Cerebellar nuclear complex (tissue), 1 donor: ENCODE measurements around the gene SGMS1.
"Not testable (repeated sequence)": the region's sequence is repeated elsewhere in the genome, so short reads cannot be mapped to it uniquely, and the experiment has no call there.

Source experiments
- DNase-seq, 2 experiments: peaks; one replicate each; lab custom pipeline; 2025; lab: John Stamatoyannopoulos, UW

The SGMS1 gene

DNA sequence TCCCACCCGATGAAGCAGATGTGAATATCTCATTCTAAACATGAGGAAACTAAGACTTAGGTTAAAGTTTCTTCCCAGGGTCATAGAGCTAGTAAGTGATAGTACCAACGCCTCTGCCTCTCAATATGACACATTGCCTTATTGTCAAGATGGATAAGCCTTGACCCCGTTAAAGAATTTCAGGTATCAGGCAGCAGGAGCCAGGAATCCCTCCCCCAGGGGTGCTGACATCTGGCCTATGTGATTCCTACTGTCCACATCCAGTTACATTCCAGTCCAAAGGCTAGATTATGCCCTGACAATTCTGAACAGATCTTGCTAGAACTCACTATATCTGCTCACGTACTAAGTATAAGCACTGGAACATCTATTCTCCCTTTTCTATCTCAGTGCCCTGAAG is 314.4 kb downstream of the SGMS1 start:
- DNase-seq = no peak

DNA sequence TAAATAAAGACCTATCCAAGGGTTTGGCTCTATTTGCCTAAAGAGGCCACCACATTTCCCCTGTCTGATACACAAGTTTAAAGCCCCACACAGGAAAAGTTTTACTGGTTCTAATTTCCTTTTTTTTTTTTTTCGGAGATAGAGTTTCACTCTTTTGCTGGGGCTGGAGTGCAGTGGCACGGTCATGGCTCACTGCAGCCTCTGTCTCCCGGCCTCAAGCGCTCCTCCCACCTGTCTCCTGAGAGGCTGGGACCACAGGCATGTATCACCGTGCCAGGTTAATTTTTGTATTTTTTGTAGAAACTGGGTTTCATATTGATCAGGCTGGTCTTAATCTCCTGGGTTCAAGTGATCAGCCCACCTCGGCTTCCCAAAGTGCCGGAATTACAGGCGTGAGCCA is 319.1 kb downstream of the SGMS1 start:
- DNase-seq = no peak

DNA sequence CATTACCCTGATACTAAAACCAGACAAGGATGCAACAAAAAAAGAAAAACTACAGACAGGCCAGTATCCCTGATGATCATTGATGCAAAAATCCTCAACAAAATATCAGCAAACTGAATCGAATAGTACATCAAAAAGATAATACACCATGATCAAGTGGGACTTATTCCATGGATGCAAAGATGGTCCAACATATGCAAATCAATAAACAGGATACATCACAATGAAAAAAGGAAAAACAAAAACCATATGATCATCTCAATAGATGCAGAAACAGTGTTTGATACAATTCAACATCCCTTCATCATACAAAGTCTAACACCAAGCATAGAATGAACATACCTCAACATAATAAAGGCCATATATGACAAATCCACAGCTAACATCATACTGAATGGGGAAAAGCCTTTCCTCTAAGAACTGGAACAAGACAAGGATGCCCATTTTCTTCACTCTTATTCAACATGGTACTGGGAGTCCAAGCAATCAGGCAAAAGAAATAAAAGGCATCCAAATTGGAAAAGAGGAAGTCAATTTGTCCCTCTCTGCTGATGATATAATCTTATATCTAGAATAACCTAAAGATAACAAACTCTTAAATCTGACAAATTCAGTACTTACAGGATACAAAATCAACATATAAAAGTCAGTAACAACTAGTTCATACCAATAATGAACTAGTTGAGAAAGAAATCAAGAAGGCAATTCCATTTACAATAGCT is 323.6 kb downstream of the SGMS1 start:
- no peak for DNase-seq

DNA sequence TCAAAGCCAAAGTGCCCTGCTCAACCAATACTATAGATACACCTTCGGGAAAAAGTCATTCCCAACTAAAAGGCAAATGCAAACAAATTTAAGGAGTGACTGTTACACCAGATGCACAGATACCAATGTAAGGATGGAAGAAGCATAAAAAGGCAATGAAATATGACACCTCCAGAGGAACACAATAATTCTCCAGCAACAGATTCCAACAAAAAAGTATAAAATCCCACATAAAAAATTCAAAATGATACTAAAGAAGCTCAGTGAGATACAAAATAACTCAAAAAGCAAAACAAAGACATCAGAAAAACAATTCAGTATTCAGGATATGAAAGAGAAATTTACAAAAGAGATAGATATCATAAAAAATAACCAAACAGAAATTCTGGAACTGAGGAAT is 328.4 kb downstream of the SGMS1 start:
- no peak for DNase-seq

DNA sequence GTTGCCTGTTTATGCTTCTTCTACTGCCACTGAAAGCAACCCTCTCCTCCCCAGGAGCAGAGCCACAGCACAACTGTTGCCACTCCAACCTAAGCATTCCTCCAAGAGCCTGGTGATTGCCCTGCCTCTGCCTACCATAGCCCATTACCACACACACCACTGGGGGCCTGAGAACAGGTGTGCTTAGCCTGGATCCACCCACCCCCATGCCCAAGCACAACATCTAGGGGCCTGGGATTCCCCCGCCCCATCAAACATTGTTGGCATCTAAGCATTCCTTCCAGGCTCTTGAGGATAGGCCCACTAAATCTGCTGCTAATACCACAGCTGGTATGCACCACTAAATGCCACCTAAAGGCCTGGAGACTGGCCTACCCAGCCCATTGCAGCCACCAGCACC is 329.2 kb downstream of the SGMS1 start:
- no peak for DNase-seq

DNA sequence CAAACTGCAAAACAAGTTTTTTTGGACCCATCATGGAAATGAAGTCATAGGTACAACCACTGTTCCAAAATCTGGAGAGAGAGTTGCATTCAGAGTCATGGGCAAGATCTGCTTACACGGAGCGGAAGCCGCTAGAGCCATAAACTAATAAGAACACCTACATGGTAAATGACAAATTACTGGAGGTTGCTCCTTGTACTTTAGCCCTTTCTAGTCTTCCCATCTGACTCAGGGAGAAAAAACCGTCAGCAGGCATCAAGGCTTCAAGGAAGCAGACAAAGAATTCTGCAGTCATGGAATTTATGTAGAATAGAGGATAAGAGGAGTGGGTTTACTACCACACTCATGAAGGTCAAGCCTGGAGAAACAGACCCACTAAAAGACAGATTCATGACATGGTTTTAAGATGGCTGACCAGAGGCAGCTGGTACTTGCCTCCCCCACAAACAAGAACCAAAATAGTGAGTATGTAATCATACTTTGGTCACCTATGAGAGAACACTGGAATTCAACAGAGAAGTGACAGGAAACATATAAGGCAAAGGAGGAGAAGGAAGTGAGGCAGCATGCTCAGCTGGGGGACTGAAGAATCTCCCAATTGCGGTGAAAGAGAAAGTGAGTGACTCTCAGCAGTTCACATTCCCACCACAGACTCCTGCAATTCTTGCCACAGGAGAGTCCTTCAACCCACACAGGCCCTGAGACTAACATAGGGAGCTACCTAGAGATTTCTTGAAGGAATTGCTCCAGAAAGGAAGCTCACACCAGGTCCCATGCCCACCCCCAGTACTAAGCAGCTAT is 330.0 kb downstream of the SGMS1 start:
- DNase-seq = no peak

DNA sequence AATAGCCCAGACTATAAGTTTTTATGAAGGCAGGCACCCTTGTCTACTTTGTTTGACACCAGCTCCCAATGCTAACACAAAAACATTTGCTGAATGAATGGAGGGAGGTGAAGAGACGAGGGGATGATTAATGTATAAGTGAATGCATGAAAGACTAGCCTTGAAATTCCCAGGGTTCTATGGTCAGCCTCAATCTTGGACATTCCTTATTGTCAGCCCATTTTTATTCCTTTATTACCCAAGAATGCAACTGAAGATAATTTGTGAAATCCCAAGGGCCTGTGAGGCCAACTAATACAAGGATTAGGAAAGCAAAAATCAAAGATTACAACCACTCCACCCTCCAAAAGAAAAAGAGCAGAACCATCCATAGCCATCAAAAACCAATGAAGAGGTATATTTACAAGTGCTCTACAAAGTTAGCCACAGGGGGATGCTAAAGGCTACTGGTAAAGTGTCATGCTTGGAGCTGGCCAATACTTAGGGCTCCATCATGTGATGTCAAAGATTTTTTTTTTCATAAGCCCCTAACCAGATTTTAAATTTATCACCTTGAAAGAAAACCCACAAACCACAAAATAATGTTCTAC is 332.4 kb downstream of the SGMS1 start:
- no peak for DNase-seq

DNA sequence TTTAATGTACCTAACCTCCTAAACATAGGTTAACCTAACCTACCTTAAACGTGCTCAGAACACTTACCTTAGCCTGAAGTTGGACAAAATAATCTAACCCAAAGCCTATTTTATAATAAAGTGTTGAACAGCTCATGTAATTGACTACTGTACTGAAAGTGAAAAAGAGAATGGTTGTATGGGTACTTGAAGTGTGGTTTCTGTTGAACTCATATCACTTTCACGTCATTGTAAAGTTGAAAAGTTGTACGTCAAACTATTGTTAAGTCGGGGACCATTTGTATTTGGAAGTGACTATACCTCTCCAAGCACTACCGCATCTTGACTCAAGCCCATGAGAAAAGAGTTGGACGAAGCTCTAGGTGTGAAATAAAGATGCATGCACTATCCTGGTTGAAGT is 334.6 kb downstream of the SGMS1 start:
- DNase-seq = no peak

DNA sequence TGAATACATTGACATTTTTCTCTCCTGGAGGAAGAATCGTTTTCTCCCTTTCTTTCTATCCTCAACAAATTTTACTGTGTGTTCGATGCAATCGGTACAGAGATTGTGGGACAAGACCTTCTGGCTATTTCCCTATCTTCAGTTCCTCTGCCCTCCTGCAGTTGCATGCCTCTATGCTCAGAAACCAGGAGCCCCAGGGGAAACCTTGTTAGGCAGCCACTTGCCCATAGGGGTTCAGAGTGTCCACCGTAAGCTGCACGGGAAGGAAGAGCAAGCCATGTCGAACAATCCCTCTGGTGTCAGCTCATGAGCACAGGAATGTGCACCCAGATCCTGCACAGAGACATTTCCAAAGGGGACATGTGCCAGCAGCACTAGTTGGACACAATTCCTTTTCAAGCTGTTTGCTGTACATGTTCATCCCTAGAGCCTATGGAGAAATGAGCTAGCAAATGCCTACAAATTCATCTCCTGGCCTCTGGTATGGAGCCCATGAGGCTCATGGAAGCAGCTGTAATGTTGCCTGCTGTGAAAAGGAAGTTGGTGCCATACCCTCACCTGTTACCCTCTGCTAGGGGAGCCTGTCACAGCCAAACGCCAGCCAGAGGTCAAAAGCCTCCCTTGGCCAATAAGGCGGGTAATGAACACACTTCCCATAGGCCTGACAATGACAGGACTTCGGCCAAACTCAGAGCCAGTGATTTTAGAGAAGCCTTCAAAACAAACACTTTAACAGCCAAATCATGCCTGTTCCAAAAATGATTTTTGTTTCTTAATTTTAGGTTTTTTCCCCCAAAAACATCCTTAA is 336.6 kb downstream of the SGMS1 start:
- DNase-seq = no peak

DNA sequence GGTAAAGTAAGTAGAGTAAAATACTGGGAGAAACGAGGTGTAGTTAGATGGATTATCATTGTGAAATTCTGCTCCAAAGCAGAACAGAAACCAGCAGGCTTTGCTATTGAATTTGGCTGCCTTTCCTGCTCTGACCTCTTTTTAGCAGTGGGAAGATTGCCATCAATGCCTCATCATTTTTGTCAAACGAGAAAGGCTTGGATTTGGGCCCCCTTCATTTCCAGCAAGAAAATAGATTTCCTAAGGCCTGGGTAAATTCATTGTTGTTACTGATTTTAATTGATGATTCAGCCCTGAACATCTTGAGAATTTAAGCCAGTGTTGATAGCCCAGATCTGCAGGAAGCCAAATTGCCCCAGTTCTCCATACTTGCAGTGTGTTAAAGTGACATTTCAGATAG is 337.2 kb downstream of the SGMS1 start:
- no peak for DNase-seq

DNA sequence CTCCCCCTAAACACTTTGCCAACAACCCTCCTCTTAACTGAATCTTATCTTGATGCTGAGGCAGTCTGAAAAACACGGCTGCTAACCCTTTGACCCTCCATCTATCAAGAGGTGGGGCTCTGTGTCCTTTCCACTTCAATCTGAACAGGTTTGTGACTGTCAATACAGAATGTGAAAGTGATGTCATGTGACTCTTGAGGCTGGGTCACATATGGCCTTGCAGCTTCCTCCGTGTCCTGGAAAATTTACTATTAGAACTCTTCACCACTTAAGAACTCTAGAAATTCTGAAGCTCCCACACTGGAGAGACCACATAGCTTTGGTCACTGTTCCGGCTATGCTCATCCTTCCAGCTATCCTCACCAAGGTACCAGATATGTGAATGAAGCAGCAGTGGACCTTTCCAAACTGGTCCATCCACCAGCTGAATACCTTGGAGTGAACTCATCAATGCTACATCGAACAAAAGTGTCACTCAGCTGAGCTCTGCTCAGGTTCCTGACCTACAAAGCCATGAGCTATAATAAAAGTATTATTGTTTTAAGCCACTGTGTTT is 341.7 kb downstream of the SGMS1 start:
- no peak for DNase-seq

DNA sequence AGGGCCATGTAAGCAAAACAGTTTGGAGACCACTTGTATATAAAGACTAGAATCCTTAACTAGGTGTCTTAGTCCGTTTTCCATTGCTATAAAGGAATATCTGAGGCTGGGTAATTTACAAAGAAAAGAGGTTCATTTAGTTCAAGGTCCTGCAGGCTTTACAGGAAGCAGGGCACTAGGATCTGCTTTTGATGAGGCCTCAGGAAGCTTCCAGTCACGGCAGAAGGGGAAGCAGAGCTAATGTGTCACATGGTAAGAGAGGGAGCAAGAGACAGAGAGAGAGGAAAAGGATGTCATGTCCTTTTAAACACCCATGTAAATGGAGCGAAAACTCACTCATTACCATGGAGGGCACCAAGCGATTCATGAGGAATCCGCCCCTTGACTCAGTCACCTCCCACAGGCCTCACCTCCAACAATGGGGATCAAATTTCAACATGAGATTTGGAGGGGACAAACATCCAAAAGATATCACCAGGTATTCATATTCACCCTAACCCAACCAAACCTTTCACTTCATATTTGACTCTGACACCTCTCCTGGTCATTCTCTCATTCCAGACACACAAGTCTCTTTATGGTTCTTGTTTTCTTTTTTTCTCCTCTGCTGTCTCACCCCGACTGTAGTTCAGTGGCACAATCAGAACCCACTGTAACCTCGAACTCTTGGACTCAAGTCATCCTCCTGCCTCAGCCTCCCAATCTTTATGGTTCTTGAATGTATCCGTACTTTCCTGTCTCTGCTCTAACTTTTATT is 342.4 kb downstream of the SGMS1 start:
- DNase-seq = no peak

DNA sequence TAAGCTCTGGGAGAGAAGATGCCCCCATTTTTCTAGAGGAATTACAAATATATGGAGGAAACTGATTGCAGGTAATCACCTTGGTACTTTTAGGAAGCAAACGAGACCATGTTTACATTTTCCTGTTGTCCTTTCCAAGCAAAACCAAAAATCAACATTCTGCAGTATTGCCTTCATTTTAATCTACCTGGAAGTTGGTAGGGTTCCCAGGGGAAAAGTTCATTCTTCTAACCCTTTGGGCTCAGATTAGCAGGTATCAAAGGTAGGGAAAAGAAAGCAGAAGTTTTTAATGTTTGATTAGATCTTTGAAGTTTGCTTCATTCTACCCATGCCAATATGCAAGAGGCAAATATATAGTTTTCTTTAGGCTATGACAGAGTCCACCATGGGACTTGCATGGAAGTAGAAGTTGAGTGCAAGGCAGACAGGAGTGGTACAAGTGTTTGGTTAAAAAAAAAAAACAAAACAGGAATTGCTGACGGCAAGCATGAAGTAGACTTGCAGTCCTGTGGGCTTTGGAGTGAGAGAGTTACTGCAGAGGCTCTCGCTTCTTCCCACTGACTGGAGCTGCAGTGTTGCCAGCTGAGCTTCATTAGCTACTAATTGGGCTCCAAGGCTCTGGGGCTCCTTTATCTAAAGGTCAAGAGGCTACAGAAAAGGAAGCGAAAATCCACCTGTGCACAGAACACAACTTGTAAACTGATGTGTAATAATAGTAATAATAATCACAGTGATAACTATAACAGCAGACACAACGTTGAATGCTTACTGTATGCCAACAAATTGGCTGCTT is 343.5 kb downstream of the SGMS1 start:
- DNase-seq = no peak

DNA sequence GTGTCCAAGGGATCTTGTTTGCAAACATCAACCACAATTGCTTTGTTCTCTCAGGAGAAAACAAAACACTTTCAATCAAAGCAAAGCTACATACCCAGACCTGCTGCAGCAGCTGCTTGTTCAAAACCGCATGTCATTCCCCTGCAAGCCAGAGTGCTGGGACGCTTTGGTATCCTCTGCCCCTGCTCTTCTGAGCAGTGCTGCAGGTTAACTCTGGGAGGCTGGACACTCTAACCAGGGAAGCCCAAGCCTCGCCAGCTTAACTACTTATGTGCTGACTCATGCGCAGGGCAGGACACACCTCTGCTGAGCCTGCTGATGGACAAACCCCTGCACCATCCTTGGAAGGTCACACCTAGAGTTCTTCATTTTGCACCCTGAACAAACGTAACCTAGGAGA is 344.3 kb downstream of the SGMS1 start:
- no peak for DNase-seq

DNA sequence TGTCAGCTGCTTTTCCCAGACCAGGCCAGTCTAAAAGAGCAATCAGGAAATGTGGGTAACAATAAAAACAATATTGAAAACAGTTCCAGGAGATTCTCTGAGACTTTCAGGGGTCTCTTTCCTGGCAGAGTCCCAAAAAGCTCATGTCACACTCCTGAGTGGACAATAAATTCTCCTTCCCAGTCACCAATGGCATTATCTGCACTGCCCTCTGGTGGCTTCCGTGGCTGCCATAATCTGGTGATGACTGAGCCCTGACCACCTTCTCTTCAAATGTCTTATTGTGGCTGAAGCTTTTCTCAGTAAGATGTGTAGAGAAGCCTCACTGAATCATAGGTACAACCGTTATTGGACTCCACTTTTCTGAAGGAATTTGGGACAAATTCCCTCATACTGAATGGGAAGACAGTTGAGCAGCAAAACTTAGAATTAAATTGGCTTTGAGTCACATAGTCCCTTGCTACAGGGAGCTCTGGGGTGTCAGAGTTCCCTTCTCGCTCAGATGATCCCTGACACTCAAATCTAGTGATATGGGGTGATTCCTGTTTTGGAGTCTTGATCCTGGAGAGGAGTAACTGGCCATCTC is 348.0 kb downstream of the SGMS1 start:
- no peak for DNase-seq

DNA sequence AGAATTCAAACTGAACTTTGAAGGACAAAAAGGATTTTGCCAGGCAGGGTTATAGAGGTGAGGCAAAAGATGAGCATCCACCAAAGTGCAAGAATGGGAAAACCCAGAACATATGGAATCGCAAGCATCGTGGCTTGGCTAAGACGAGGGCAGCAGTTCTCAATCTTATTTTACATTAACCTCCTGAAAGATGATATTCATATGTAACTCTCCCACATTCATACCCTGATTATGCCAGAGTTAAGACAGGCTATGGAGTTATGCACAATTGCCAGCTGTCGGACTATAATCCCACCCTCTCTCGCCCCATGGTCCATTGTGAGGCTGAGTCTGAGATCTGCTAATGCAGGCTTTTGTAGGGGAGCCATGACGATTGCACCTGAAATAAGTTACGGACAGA is 351.2 kb downstream of the SGMS1 start:
- no peak for DNase-seq

DNA sequence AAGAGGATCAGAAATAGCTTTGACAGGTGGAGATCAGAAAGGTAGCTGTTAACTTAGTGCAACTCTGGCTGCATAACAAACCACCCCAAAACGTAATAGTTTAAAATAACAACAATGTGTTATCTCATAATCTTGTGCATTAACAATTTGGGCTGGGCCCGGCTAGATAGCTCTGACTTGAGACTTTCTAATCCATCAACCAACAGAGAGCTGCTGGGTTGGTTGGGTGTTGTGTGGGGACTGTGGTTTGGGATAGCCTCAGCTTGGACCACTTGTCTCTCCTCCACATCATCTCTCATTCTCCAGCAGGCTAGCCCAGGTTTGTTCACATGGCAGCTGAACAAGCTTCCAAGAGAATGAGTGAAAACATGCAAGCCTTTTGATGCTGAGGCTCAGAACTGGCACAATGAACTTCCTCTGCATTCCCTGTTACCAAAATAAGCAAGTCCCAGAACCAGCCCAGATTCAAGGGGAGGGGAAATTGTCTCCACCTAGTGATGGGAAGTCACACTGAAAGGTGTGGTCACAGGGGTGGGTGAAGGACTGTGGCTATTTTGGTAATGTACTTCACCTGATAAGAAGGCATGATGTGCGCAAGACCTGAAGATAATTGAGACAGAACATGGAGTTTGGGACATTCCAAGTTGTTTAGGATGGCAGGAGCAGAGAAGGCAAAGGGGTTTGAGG is 352.0 kb downstream of the SGMS1 start:
- DNase-seq = no peak

DNA sequence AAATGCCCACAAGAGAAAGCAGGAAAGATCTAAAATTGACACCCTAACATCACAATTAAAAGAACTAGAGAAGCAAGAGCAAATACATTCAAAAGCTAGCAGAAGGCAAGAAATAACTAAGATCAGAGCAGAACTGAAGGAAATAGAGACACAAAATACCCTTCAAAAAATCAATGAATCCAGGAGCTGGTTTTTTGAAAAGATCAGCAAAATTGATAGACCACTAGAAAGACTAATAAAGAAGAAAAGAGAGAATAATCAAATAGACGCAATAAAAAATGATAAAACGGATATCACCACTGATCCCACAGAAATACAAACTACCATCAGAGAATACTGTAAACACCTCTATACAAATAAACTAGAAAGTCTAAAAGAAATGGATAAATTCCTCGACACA is 355.9 kb downstream of the SGMS1 start:
- not testable (repeated sequence) for DNase-seq

DNA sequence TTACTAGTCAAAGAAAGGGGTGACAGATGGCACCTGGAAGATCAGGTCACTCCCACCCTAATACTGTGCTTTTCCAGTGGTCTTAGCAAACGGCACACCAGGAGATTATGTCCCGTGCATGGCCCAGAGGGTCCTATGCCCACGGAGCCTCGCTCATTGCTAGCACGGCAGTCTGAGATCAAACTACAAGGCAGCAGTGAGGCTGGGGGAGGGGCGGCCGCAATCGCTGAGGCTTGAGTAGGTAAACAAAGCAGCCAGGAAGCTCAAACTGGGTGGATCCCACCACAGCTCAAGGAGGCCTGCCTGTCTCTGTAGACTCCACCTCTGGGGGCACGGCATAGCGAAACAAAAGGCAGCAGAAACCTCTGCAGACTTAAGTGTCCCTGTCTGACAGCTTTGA is 361.1 kb downstream of the SGMS1 start:
- DNase-seq = not testable (repeated sequence)
